ENCODE data around the gene ADAM8. TPM values are rescaled to one million over a fixed set of nuclear protein-coding genes. Genes with fewer than 3 reads are reported as not detected.
A peak's percentile ranks its signal among the peaks of the same experiment; 100 is the strongest.
"Not testable (repeated sequence)": the region's sequence is repeated elsewhere in the genome, so short reads cannot be mapped to it uniquely, and the experiment has no call there.

The ADAM8 gene
- total RNA-seq, 1 donor from 2014 or later, result 1.5 TPM

DNA sequence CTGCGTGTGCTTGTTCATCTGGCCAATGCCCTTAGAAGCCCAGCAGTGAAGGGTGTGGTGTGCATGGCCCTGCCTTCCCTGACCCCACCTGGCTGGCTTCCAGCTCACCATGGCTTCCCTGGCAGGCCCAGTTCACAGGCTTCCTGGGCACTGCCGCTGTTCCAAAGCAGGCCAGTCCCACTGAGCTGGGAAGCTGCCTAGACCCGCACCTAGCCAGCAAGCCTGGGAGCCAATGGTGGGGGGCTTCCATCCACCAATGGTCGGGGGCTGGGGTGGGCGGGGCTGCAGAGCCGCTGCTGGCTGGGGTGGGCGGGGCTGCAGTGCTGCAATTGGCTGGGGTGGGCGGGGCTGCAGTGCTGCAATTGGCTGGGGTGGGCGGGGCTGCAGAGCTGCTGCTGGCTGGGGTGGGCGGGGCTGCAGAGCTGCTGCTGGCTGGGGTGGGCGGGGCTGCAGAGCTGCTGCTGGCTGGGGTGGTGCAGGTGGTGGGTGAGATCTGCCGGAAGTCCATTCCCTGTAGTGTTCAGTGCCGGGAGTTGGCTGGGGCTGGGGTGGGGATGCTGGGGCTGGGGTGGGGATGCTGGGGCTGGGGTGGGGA is 47.6 kb upstream of the ADAM8 start:
- Mint-ChIP-seq H3K27ac (ENCODE audit: unreplicated experiment) (no peak overlapping the region), H3K4me3 (ENCODE audit: unreplicated experiment) (no peak overlapping the region), H3K36me3 (ENCODE audit: low read depth, unreplicated experiment) (no peaks in the 10 kb centered on the region), H3K27me3 (ENCODE audit: unreplicated experiment) (peaks cover 15% of the 10 kb centered on the region), H3K4me1 (ENCODE audit: unreplicated experiment) (peaks cover 3% of the 10 kb centered on the region), H3K9me3 (ENCODE audit: unreplicated experiment) (no peaks in the 10 kb centered on the region)
- DNase-seq (ENCODE audit: low spot score), result no peak
- TF ChIP-seq CTCF (IDR thresholded peaks at IDR 0.05; ENCODE audit: unreplicated experiment), result no peak

- H3K27me3 Mint-ChIP-seq (ENCODE audit: unreplicated experiment); DNase-seq (ENCODE audit: low spot score); H3K4me3 Mint-ChIP-seq (ENCODE audit: unreplicated experiment); H3K4me1 Mint-ChIP-seq (ENCODE audit: unreplicated experiment); H3K9me3 Mint-ChIP-seq (ENCODE audit: unreplicated experiment); H3K36me3 Mint-ChIP-seq (ENCODE audit: low read depth, unreplicated experiment); H3K27ac Mint-ChIP-seq (ENCODE audit: unreplicated experiment): not testable (repeated sequence)
These were observed 45.5 kb upstream of the ADAM8 start for GRCh38 chr10:133322064-133322709.

DNA sequence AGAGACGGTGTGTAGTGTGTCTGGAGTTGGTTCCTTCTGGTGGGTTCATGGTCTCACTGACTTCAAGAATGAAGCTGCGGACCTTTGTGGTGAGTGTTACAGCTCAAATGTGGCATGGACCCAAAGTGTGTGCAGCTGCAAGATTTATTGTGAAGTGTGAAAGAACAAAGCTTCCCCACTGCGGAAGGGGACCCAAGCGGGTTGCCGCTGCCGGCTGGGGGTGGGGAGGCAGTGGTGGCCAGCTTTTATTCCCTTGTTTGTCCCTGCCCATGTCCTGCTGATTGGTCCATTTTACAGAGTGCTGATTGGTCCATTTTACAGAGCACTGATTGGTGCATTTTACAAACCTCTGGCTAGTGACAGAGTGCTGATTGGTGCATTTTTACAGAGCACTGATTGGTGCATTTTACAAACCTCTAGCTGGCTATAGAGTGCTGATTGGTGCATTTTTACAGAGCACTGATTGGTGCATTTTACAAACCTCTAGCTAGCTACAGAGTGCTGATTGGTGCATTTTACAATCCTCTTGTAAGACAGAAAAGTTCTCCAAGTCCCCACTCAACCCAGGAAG is 44.3 kb upstream of the ADAM8 start:
- H3K9me3 Mint-ChIP-seq (ENCODE audit: unreplicated experiment); H3K27me3 Mint-ChIP-seq (ENCODE audit: unreplicated experiment); H3K4me1 Mint-ChIP-seq (ENCODE audit: unreplicated experiment); H3K36me3 Mint-ChIP-seq (ENCODE audit: low read depth, unreplicated experiment); DNase-seq (ENCODE audit: low spot score); H3K4me3 Mint-ChIP-seq (ENCODE audit: unreplicated experiment); H3K27ac Mint-ChIP-seq (ENCODE audit: unreplicated experiment): not testable (repeated sequence)

- peak; percentile 86 for DNase-seq (ENCODE audit: low spot score)
- H3K27ac Mint-ChIP-seq (ENCODE audit: unreplicated experiment), result no peak overlapping the region
- H3K36me3 Mint-ChIP-seq (ENCODE audit: low read depth, unreplicated experiment), result no peaks in the 10 kb centered on the region
- no peaks in the 10 kb centered on the region for H3K9me3 Mint-ChIP-seq (ENCODE audit: unreplicated experiment)
- no peak overlapping the region for H3K4me3 Mint-ChIP-seq (ENCODE audit: unreplicated experiment)
- peaks cover 3% of the 10 kb centered on the region for H3K4me1 Mint-ChIP-seq (ENCODE audit: unreplicated experiment)
- TF ChIP-seq CTCF (IDR thresholded peaks at IDR 0.05; ENCODE audit: unreplicated experiment), result peak; percentile 71
- no peaks in the 10 kb centered on the region for H3K27me3 Mint-ChIP-seq (ENCODE audit: unreplicated experiment)
These were observed 41.9 kb upstream of the ADAM8 start for GRCh38 chr10:133318494-133319127.

DNA sequence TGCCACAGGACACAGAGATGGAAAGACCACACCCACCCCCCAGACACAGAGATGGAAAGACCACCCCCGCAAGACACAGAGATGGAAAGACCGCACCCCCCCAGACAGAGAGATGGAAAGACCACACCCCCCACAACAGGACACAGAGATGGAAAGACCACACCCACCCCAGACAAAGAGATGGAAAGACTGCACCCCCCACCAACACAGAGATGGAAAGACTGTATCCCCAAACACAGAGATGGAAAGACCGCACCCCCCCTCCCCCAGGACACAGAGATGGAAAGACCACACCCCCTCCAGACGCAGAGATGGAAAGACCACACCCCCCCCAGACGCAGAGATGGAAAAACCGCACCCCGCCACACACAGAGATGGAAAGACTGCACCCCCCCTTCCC is 40.1 kb upstream of the ADAM8 start:
- Mint-ChIP-seq H3K27me3 (ENCODE audit: unreplicated experiment) (peaks cover 2% of the 10 kb centered on the region), H3K9me3 (ENCODE audit: unreplicated experiment) (no peaks in the 10 kb centered on the region), H3K27ac (ENCODE audit: unreplicated experiment) (no peak overlapping the region), H3K36me3 (ENCODE audit: low read depth, unreplicated experiment) (peaks cover 4% of the 10 kb centered on the region), H3K4me1 (ENCODE audit: unreplicated experiment) (peaks cover 3% of the 10 kb centered on the region), H3K4me3 (ENCODE audit: unreplicated experiment) (no peak overlapping the region)
- no peak for DNase-seq (ENCODE audit: low spot score)
- no peak for TF ChIP-seq CTCF (IDR thresholded peaks at IDR 0.05; ENCODE audit: unreplicated experiment)

- Mint-ChIP-seq H3K36me3 (ENCODE audit: low read depth, unreplicated experiment) (peaks cover 4% of the 10 kb centered on the region), H3K4me3 (ENCODE audit: unreplicated experiment) (no peak overlapping the region), H3K9me3 (ENCODE audit: unreplicated experiment) (no peaks in the 10 kb centered on the region), H3K27ac (ENCODE audit: unreplicated experiment) (no peak overlapping the region), H3K4me1 (ENCODE audit: unreplicated experiment) (peaks cover 3% of the 10 kb centered on the region), H3K27me3 (ENCODE audit: unreplicated experiment) (peaks cover 2% of the 10 kb centered on the region)
- DNase-seq (ENCODE audit: low spot score), result no peak
- TF ChIP-seq CTCF (IDR thresholded peaks at IDR 0.05; ENCODE audit: unreplicated experiment), result no peak
These were observed 39.6 kb upstream of the ADAM8 start for GRCh38 chr10:133316266-133316665.

All from endothelial cell (in vitro differentiated cells).